ENCODE data around the gene SLX4. TPM values are rescaled to one million over a fixed set of nuclear protein-coding genes. Genes with fewer than 3 reads are reported as not detected.
"Not testable (repeated sequence)": the region's sequence is repeated elsewhere in the genome, so short reads cannot be mapped to it uniquely, and the experiment has no call there.

Gene SLX4
- polyA plus RNA-seq, 3 donors, result 3.9 to 4.6 (median 4.0) TPM

GRCh38 chr16:3642397-3643094 is 31.1 kb upstream of the SLX4 start:
- no peak for DNase-seq (ENCODE audit: low read depth in 3 of 3, low spot score in 2 of 3)

- no peak for DNase-seq (ENCODE audit: low read depth in 3 of 3, low spot score in 2 of 3)
These were observed 30.5 kb upstream of the SLX4 start for GRCh38 chr16:3641801-3642396.

GRCh38 chr16:3640632-3641501 is 29.5 kb upstream of the SLX4 start:
- no peak for DNase-seq (ENCODE audit: low read depth in 3 of 3, low spot score in 2 of 3)

GRCh38 chr16:3640207-3640606 is 28.8 kb upstream of the SLX4 start:
- DNase-seq (ENCODE audit: low read depth in 3 of 3, low spot score in 2 of 3), result no peak

- DNase-seq (ENCODE audit: low read depth in 3 of 3, low spot score in 2 of 3), result no peak
These were observed 27.7 kb upstream of the SLX4 start for GRCh38 chr16:3638916-3639644.

GRCh38 chr16:3637371-3637923 is 26.0 kb upstream of the SLX4 start:
- DNase-seq (ENCODE audit: low read depth in 3 of 3, low spot score in 2 of 3), result peak in 1 of 3 donors; percentile 38

GRCh38 chr16:3625911-3626732 is 14.7 kb upstream of the SLX4 start:
- DNase-seq (ENCODE audit: low read depth in 3 of 3, low spot score in 2 of 3), result no peak

- no peak for DNase-seq (ENCODE audit: low read depth in 3 of 3, low spot score in 2 of 3)
These were observed 13.9 kb upstream of the SLX4 start for GRCh38 chr16:3625331-3625730.

- DNase-seq (ENCODE audit: low read depth in 3 of 3, low spot score in 2 of 3), result no peak
These were observed 12.2 kb upstream of the SLX4 start for GRCh38 chr16:3623642-3624041.

- no peak for DNase-seq (ENCODE audit: low read depth in 3 of 3, low spot score in 2 of 3)
These were observed 7.3 kb upstream of the SLX4 start for GRCh38 chr16:3618769-3619141.

GRCh38 chr16:3612510-3613466 is 1.4 kb upstream of the SLX4 start:
- no peak for DNase-seq (ENCODE audit: low read depth in 3 of 3, low spot score in 2 of 3)

GRCh38 chr16:3610698-3611145 is 684 bp downstream of the SLX4 start:
- peak in 1 of 3 donors; percentile 12 for DNase-seq (ENCODE audit: low read depth in 3 of 3, low spot score in 2 of 3)

- DNase-seq (ENCODE audit: low read depth in 3 of 3, low spot score in 2 of 3), result no peak
These were observed 1.3 kb downstream of the SLX4 start for GRCh38 chr16:3609895-3610697.

- DNase-seq (ENCODE audit: low read depth in 3 of 3, low spot score in 2 of 3), result not testable (repeated sequence)
These were observed 2.4 kb downstream of the SLX4 start for GRCh38 chr16:3608976-3609375.

- no peak for DNase-seq (ENCODE audit: low read depth in 3 of 3, low spot score in 2 of 3)
These were observed 3.3 kb downstream of the SLX4 start for GRCh38 chr16:3608069-3608468.

GRCh38 chr16:3607634-3608033 is 3.8 kb downstream of the SLX4 start:
- DNase-seq (ENCODE audit: low read depth in 3 of 3, low spot score in 2 of 3), result no peak

- DNase-seq (ENCODE audit: low read depth in 3 of 3, low spot score in 2 of 3), result no peak
These were observed 4.2 kb downstream of the SLX4 start for GRCh38 chr16:3607161-3607560.

GRCh38 chr16:3606441-3606840 is 5.0 kb downstream of the SLX4 start:
- no peak for DNase-seq (ENCODE audit: low read depth in 3 of 3, low spot score in 2 of 3)
